ENCODE measurements around the gene FGF1.

DNA sequence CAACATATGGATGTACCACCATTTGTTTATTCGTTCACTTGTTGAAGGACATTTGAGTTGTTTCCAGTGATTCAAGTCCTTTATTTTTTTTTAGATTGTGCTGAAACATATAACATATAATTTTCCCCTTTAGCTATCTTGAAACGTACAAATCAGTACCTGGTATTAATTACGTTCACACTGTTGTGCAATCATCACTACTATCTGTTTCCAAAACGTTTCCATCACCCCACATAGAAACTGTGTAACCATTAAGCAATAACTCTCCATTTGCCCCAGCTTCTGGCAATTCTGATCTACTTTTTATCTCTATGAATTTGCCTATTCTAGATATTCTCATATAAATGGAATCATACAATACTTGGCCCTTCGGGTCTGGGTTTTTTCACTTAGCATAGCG is 116.0 kb downstream of the FGF1 start:
- TF ChIP-seq CTCF (IDR thresholded peaks at IDR 0.05; ENCODE audit: low read depth, low read length) (no peak), EZH2phosphoT487 (IDR thresholded peaks at IDR 0.05; ENCODE audit: low read depth) (no peak)

All from OCI-LY3 (cell line).